GM23338 (cell line): Measurements from ENCODE around the gene KIF6. TPM values are rescaled to one million over a fixed set of nuclear protein-coding genes. Genes with fewer than 3 reads are reported as not detected.

Source experiments
- ATAC-seq: fragments of 200-7000 bp; cut with Tn5 transposase; 3 replicates; pipeline ENCODE4 v1.9.1; 2020
- DNase-seq: peaks from one replicate; pipeline ENCODE4 v3.0.0-alpha.2; 2015; ENCODE audit warnings: low spot score
- H2AFZ ChIP-seq: fragments of 200-600 bp; sonication (generic); 2 replicates; pipeline ENCODE4 v1.8.0; 2016; ENCODE audit warnings: antibody characterized with exemption, mild to moderate bottlenecking, moderate library complexity
- H3F3A ChIP-seq: fragments of 200-600 bp; sonication (generic); replicated peaks from 2 replicates; pipeline ENCODE4 v1.8.0; 2017; ENCODE audit warnings: antibody characterized with exemption, mixed run types, low read depth
- H3K27ac ChIP-seq: fragments of 200-600 bp; sonication (generic); 2 replicates; pipeline ENCODE4 v1.6.1; 2016; ENCODE audit warnings: low read depth
- H3K27me3 ChIP-seq: fragments of 200-600 bp; sonication (generic); 2 replicates; pipeline ENCODE4 v1.8.0; 2016; ENCODE audit warnings: mild to moderate bottlenecking, mixed run types, moderate library complexity; ENCODE audit not compliant: insufficient read depth
- H3K36me3 ChIP-seq: fragments of 200-600 bp; sonication (generic); 2 replicates; pipeline ENCODE4 v1.8.0; 2016; ENCODE audit warnings: mild to moderate bottlenecking; ENCODE audit not compliant: insufficient read depth
- H3K4me1 ChIP-seq: fragments of 200-600 bp; sonication (generic); 2 replicates; pipeline ENCODE4 v1.8.0; 2016; ENCODE audit warnings: mild to moderate bottlenecking, moderate library complexity; ENCODE audit not compliant: insufficient read depth
- H3K4me2 ChIP-seq: fragments of 200-600 bp; sonication (generic); 2 replicates; pipeline ENCODE4 v1.7.1; 2017; ENCODE audit warnings: mixed run types
- H3K4me3 ChIP-seq: fragments of 200-600 bp; sonication (generic); 2 replicates; pipeline ENCODE4 v1.6.1; 2016; ENCODE audit warnings: mixed run types
- H3K79me2 ChIP-seq: fragments of 200-600 bp; sonication (generic); replicated peaks from 2 replicates; pipeline ENCODE4 v1.8.0; 2017; ENCODE audit warnings: mild to moderate bottlenecking; ENCODE audit not compliant: insufficient read depth
- H3K9me2 ChIP-seq: fragments of 200-600 bp; sonication (generic); 2 replicates; pipeline ENCODE4 v1.8.0; 2017; ENCODE audit not compliant: insufficient read depth
- H4K20me1 ChIP-seq: fragments of 200-600 bp; sonication (generic); replicated peaks from 2 replicates; pipeline ENCODE4 v1.8.0; 2017; ENCODE audit warnings: mild to moderate bottlenecking; ENCODE audit not compliant: insufficient read depth
- H3K27ac Mint-ChIP-seq: 2 replicates; pipeline ENCODE4 v1.8.0; 2020; ENCODE audit warnings: inconsistent platforms, mild to moderate bottlenecking, moderate library complexity, mixed read lengths
- H3K27me3 Mint-ChIP-seq: 3 replicates; pipeline ENCODE4 v1.8.0; 2022; ENCODE audit warnings: low read depth, mild to moderate bottlenecking, moderate library complexity, mixed read lengths, inconsistent platforms; ENCODE audit not compliant: insufficient read depth, poor library complexity
- H3K36me3 Mint-ChIP-seq: 3 replicates; pipeline ENCODE4 v1.8.0; 2021; ENCODE audit warnings: low read depth, mild to moderate bottlenecking, inconsistent platforms, moderate library complexity, mixed read lengths
- H3K4me1 Mint-ChIP-seq: 3 replicates; pipeline ENCODE4 v1.8.0; 2020; ENCODE audit warnings: mild to moderate bottlenecking, inconsistent platforms, mixed read lengths
- H3K4me3 Mint-ChIP-seq: 3 replicates; pipeline ENCODE4 v1.8.0; 2021; ENCODE audit warnings: moderate library complexity, mild to moderate bottlenecking, inconsistent platforms, mixed read lengths
- H3K9me3 Mint-ChIP-seq: 3 replicates; pipeline ENCODE4 v1.8.0; 2020; ENCODE audit warnings: moderate library complexity, mild to moderate bottlenecking, inconsistent platforms, mixed read lengths
- CREB1 ChIP-seq: fragments of 250-450 bp; sonication (Bioruptor Pico); IDR thresholded peaks from 2 replicates; pipeline ENCODE4 v1.5.0; 2020; ENCODE audit warnings: low read depth, mild to moderate bottlenecking, moderate library complexity
- EZH2 ChIP-seq: fragments of 200-600 bp; sonication (generic); IDR thresholded peaks from one replicate; pipeline ENCODE4 v1.8.0; 2017; ENCODE audit warnings: antibody characterized with exemption, mild to moderate bottlenecking, low read depth; ENCODE audit not compliant: unreplicated experiment
- EZH2phosphoT487 ChIP-seq: fragments of 200-600 bp; sonication (generic); IDR thresholded peaks from one replicate; pipeline ENCODE4 v1.8.1; 2018; ENCODE audit warnings: antibody characterized with exemption; ENCODE audit not compliant: unreplicated experiment
- JUNB ChIP-seq: IDR thresholded peaks from one replicate; pipeline ENCODE4 v1.6.1; 2016; ENCODE audit warnings: antibody characterized with exemption; ENCODE audit not compliant: unreplicated experiment
- NANOG ChIP-seq: IDR thresholded peaks from 2 replicates; pipeline ENCODE4 v1.6.1; 2016; ENCODE audit warnings: antibody characterized with exemption, borderline replicate concordance
- POLR2AphosphoS5 ChIP-seq: IDR thresholded peaks from 2 replicates; pipeline ENCODE4 v1.6.1; 2016; ENCODE audit warnings: antibody characterized with exemption, low read depth
- STAT1 ChIP-seq: IDR thresholded peaks from one replicate; pipeline ENCODE4 v1.6.1; 2016; ENCODE audit warnings: antibody characterized with exemption; ENCODE audit not compliant: unreplicated experiment
- ZNF114 ChIP-seq: fragments of 250-450 bp; sonication (Bioruptor Pico); IDR thresholded peaks from 2 replicates; pipeline ENCODE4 v1.5.0; 2020; ENCODE audit warnings: mild to moderate bottlenecking, moderate library complexity
- ZNF331 ChIP-seq: fragments of 250-450 bp; sonication (Bioruptor Pico); IDR thresholded peaks from 2 replicates; pipeline ENCODE4 v1.5.0; 2020; ENCODE audit warnings: low read depth, mild to moderate bottlenecking, moderate library complexity
- ZNF462 ChIP-seq: fragments of 250-450 bp; sonication (Bioruptor Pico); IDR thresholded peaks from 2 replicates; pipeline ENCODE4 v1.5.0; 2020; ENCODE audit warnings: mild to moderate bottlenecking, moderate library complexity
- polyA plus RNA-seq: library from polyadenylated mRNA; unstranded; fragments of >200 nt; fragmentation: Nextera tagmentation; extraction: Ambion mirVana; gene quantifications from 2 replicates; pipeline ENCODE4 v1.2.1, GENCODE V29; 2016
- total RNA-seq: library from RNA; depleted of rRNA; stranded (reverse); fragments of >200 nt; shearing (Covaris generic); gene quantifications from 2 replicates; pipeline ENCODE4 v1.2.3, GENCODE V29; 2014
- TF ChIP-seq, protein P1 (sequence below): IDR thresholded peaks from one replicate; pipeline ENCODE4 v1.6.1; 2018; ENCODE audit warnings: antibody characterized with exemption; ENCODE audit not compliant: unreplicated experiment
- TF ChIP-seq, protein P2 (sequence below), 2 experiments: fragments of 200-600 bp in 1 of 2; sonication (generic) in 1 of 2; conservative IDR thresholded peaks; 2 replicates each; pipeline versions ENCODE4 v1.5.1 to v1.6.1; 2016 to 2017; ENCODE audit warnings: antibody characterized with exemption in 2 of 2, low read depth in 2 of 2, mild to moderate bottlenecking in 2 of 2, moderate library complexity in 1 of 2
- TF ChIP-seq, protein P3 (sequence below): IDR thresholded peaks from 2 replicates; pipeline ENCODE4 v1.6.1; 2016; ENCODE audit warnings: antibody characterized with exemption

The KIF6 gene
- total and polyA plus RNA-seq, 2 experiments from 2014 or later: 0.87 to 1.7 TPM

DNA sequence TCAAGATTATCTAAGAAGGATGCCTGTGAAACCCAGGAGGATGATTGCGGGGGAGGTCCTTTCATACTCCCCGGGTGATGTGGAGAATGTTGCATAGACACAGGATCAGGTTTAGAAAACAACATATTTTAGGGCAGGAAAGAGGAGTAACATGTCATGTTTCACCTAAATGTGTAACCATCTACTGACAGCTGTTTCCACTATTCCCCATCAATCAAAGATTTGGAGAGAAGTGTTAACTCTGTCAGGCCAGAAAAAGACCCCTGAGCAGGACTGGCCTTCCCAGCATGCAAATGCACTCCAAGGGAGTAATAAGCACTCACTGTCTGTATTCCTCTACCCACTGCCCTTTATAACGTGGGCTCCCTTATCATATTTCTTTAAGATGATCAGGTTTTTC lies 254.7 kb downstream of the KIF6 start:
- no peaks in the 10 kb centered on the region for H3K4me1 Mint-ChIP-seq
- TF ChIP-seq STAT1 (no peak), ZNF114 (no peak), EZH2phosphoT487 (no peak), JUNB (no peak), ZNF331 (CRISPR knock-in tag) (no peak), NANOG (no peak), POLR2AphosphoS5 (no peak), EZH2 (no peak), ZNF462 (no peak), CREB1 (CRISPR knock-in tag) (no peak)
- TF ChIP-seq, protein P1, sequence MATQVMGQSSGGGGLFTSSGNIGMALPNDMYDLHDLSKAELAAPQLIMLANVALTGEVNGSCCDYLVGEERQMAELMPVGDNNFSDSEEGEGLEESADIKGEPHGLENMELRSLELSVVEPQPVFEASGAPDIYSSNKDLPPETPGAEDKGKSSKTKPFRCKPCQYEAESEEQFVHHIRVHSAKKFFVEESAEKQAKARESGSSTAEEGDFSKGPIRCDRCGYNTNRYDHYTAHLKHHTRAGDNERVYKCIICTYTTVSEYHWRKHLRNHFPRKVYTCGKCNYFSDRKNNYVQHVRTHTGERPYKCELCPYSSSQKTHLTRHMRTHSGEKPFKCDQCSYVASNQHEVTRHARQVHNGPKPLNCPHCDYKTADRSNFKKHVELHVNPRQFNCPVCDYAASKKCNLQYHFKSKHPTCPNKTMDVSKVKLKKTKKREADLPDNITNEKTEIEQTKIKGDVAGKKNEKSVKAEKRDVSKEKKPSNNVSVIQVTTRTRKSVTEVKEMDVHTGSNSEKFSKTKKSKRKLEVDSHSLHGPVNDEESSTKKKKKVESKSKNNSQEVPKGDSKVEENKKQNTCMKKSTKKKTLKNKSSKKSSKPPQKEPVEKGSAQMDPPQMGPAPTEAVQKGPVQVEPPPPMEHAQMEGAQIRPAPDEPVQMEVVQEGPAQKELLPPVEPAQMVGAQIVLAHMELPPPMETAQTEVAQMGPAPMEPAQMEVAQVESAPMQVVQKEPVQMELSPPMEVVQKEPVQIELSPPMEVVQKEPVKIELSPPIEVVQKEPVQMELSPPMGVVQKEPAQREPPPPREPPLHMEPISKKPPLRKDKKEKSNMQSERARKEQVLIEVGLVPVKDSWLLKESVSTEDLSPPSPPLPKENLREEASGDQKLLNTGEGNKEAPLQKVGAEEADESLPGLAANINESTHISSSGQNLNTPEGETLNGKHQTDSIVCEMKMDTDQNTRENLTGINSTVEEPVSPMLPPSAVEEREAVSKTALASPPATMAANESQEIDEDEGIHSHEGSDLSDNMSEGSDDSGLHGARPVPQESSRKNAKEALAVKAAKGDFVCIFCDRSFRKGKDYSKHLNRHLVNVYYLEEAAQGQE: no peak
- TF ChIP-seq, protein P2, sequence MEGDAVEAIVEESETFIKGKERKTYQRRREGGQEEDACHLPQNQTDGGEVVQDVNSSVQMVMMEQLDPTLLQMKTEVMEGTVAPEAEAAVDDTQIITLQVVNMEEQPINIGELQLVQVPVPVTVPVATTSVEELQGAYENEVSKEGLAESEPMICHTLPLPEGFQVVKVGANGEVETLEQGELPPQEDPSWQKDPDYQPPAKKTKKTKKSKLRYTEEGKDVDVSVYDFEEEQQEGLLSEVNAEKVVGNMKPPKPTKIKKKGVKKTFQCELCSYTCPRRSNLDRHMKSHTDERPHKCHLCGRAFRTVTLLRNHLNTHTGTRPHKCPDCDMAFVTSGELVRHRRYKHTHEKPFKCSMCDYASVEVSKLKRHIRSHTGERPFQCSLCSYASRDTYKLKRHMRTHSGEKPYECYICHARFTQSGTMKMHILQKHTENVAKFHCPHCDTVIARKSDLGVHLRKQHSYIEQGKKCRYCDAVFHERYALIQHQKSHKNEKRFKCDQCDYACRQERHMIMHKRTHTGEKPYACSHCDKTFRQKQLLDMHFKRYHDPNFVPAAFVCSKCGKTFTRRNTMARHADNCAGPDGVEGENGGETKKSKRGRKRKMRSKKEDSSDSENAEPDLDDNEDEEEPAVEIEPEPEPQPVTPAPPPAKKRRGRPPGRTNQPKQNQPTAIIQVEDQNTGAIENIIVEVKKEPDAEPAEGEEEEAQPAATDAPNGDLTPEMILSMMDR (conservative IDR thresholded peaks at IDR 0.05; ENCODE audit: low read depth in 2 of 2): no peak
- TF ChIP-seq, protein P3, sequence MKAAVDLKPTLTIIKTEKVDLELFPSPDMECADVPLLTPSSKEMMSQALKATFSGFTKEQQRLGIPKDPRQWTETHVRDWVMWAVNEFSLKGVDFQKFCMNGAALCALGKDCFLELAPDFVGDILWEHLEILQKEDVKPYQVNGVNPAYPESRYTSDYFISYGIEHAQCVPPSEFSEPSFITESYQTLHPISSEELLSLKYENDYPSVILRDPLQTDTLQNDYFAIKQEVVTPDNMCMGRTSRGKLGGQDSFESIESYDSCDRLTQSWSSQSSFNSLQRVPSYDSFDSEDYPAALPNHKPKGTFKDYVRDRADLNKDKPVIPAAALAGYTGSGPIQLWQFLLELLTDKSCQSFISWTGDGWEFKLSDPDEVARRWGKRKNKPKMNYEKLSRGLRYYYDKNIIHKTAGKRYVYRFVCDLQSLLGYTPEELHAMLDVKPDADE: no peak
- Histone ChIP-seq H3K4me2 (no peak overlapping the region), H3K4me1 (no peaks in the 10 kb centered on the region), H4K20me1 (no peaks in the 10 kb centered on the region), H3K27ac (no peak overlapping the region), H3F3A (no peaks in the 10 kb centered on the region), H3K36me3 (no peaks in the 10 kb centered on the region), H3K27me3 (no peaks in the 10 kb centered on the region), H3K79me2 (no peaks in the 10 kb centered on the region), H3K4me3 (no peak overlapping the region), H3K9me2 (peaks cover 5% of the 10 kb centered on the region), H2AFZ (no peak overlapping the region)
- H3K9me3 Mint-ChIP-seq: no peaks in the 10 kb centered on the region; the same call in 2 of the 3 replicates
- ATAC-seq: no peak
- H3K4me3 Mint-ChIP-seq: no peak overlapping the region
- H3K27me3 Mint-ChIP-seq: peaks cover 5% of the 10 kb centered on the region
- H3K36me3 Mint-ChIP-seq: no peaks in the 10 kb centered on the region
- DNase-seq: no peak
- H3K27ac Mint-ChIP-seq: no peak overlapping the region
